H9 (cell line): ENCODE data around the gene FAF1. TPM values are rescaled to one million over a fixed set of nuclear protein-coding genes. Genes with fewer than 3 reads are reported as not detected.

Source experiments
- DNase-seq: peaks from one replicate; pipeline ENCODE4 v3.0.0-alpha.2; 2017
- H2AFZ ChIP-seq: one replicate; pipeline ENCODE4 v1.6.1; 2013; ENCODE audit warnings: mild to moderate bottlenecking, low read length, control low read depth, moderate library complexity
- H2AK5ac ChIP-seq: 2 replicates; pipeline ENCODE4 v1.6.1; 2013; ENCODE audit warnings: low read length, control low read depth, mixed read lengths; ENCODE audit not compliant: insufficient read length
- H2BK120ac ChIP-seq: one replicate; pipeline ENCODE4 v1.6.1; 2013; ENCODE audit warnings: low read depth, mild to moderate bottlenecking, low read length, control low read depth, inconsistent platforms; ENCODE audit not compliant: poor library complexity, severe bottlenecking
- H2BK12ac ChIP-seq: 2 replicates; pipeline ENCODE4 v1.6.1; 2013; ENCODE audit warnings: low read length, control low read depth, mixed read lengths, low read depth; ENCODE audit not compliant: insufficient read length
- H2BK15ac ChIP-seq: 2 replicates; pipeline ENCODE4 v1.6.1; 2013; ENCODE audit warnings: low read depth, low read length, control low read depth
- H2BK20ac ChIP-seq: one replicate; pipeline ENCODE4 v1.6.1; 2013; ENCODE audit warnings: low read depth, mild to moderate bottlenecking, low read length, control low read depth, inconsistent platforms; ENCODE audit not compliant: poor library complexity, severe bottlenecking
- H2BK5ac ChIP-seq: 2 replicates; pipeline ENCODE4 v1.6.1; 2013; ENCODE audit warnings: low read length, control low read depth, mixed read lengths; ENCODE audit not compliant: insufficient read length
- H3K14ac ChIP-seq: 2 replicates; pipeline ENCODE4 v1.6.1; 2013; ENCODE audit warnings: low read length, control low read depth; ENCODE audit not compliant: insufficient read depth
- H3K18ac ChIP-seq: 2 replicates; pipeline ENCODE4 v1.6.1; 2013; ENCODE audit warnings: low read depth, mild to moderate bottlenecking, mixed read lengths, low read length, control low read depth; ENCODE audit not compliant: insufficient read length
- H3K23ac ChIP-seq: 2 replicates; pipeline ENCODE4 v1.6.1; 2013; ENCODE audit warnings: low read length, control low read depth, mixed read lengths, low read depth; ENCODE audit not compliant: insufficient read length
- H3K23me2 ChIP-seq: 2 replicates; pipeline ENCODE4 v1.6.1; 2013; ENCODE audit warnings: low read depth, mild to moderate bottlenecking, mixed read lengths, low read length, control low read depth; ENCODE audit not compliant: insufficient read length, poor library complexity, severe bottlenecking
- H3K27ac ChIP-seq: 2 replicates; pipeline ENCODE4 v1.5.1; 2013; ENCODE audit warnings: low read length, control low read depth, mixed read lengths, low read depth; ENCODE audit not compliant: insufficient read length
- H3K27me3 ChIP-seq: 2 replicates; pipeline ENCODE4 v1.6.1; 2013; ENCODE audit warnings: low read length, control low read depth, inconsistent platforms; ENCODE audit not compliant: insufficient read depth
- H3K4ac ChIP-seq: 2 replicates; pipeline ENCODE4 v1.6.1; 2013; ENCODE audit warnings: low read depth, mild to moderate bottlenecking, control low read depth, inconsistent platforms, low read length, moderate library complexity
- H3K4me1 ChIP-seq: 2 replicates; pipeline ENCODE4 v1.6.1; 2013; ENCODE audit warnings: low read length, control low read depth, inconsistent platforms; ENCODE audit not compliant: insufficient read depth
- H3K4me2 ChIP-seq: 2 replicates; pipeline ENCODE4 v1.6.1; 2013; ENCODE audit warnings: low read length, control low read depth, mixed read lengths; ENCODE audit not compliant: insufficient read length, insufficient read depth
- H3K56ac ChIP-seq: 2 replicates; pipeline ENCODE4 v1.6.1; 2013; ENCODE audit warnings: low read depth, mild to moderate bottlenecking, mixed read lengths, low read length, control low read depth; ENCODE audit not compliant: insufficient read length
- H3K79me1 ChIP-seq: 2 replicates; pipeline ENCODE4 v1.6.1; 2013; ENCODE audit warnings: low read depth, mild to moderate bottlenecking, moderate library complexity, low read length, control low read depth, inconsistent platforms; ENCODE audit not compliant: insufficient read depth, poor library complexity, severe bottlenecking
- H3K79me2 ChIP-seq: 2 replicates; pipeline ENCODE4 v1.6.1; 2013; ENCODE audit warnings: low read length, control low read depth, inconsistent platforms; ENCODE audit not compliant: insufficient read depth
- H3K9ac ChIP-seq: 2 replicates; pipeline ENCODE4 v1.6.1; 2013; ENCODE audit warnings: low read length, control low read depth, mixed read lengths; ENCODE audit not compliant: insufficient read length; ENCODE audit errors: extremely low read depth
- H3K9me3 ChIP-seq: one replicate; pipeline ENCODE4 v1.6.1; 2013; ENCODE audit warnings: low read depth, low read length, inconsistent platforms; ENCODE audit not compliant: control insufficient read depth
- H3T11ph ChIP-seq: one replicate; pipeline ENCODE4 v1.6.1; 2013; ENCODE audit warnings: mild to moderate bottlenecking, low read length, control low read depth, inconsistent platforms
- H4K20me1 ChIP-seq: one replicate; pipeline ENCODE4 v1.6.1; 2013; ENCODE audit not compliant: control insufficient read depth, insufficient read length, insufficient read depth
- H4K5ac ChIP-seq: 2 replicates; pipeline ENCODE4 v1.6.1; 2013; ENCODE audit warnings: low read depth, mild to moderate bottlenecking, mixed read lengths, low read length, control low read depth; ENCODE audit not compliant: insufficient read length
- H4K8ac ChIP-seq: replicated peaks from 2 replicates; pipeline ENCODE4 v1.6.1; 2013; ENCODE audit warnings: low read length, control low read depth, mixed read lengths, low read depth; ENCODE audit not compliant: insufficient read length
- H4K91ac ChIP-seq: 2 replicates; pipeline ENCODE4 v1.6.1; 2013; ENCODE audit warnings: low read depth, mild to moderate bottlenecking, moderate library complexity, mixed read lengths, low read length, control low read depth; ENCODE audit not compliant: insufficient read length
- H3K27ac Mint-ChIP-seq, 3 experiments: 2 replicates in 2 of 3; 3 replicates in 1 of 3; pipeline ENCODE4 v1.8.0; 2020 to 2021; ENCODE audit warnings: mixed read lengths in 3 of 3, mild to moderate bottlenecking in 1 of 3, moderate library complexity in 1 of 3
- H3K27me3 Mint-ChIP-seq: 2 replicates; pipeline ENCODE4 v1.8.0; 2021; ENCODE audit warnings: low read depth, mild to moderate bottlenecking, moderate library complexity, mixed read lengths
- H3K36me3 Mint-ChIP-seq, 3 experiments: 2 replicates in 2 of 3; 3 replicates in 1 of 3; pipeline ENCODE4 v1.8.0; 2020 to 2021; ENCODE audit warnings: low read depth in 3 of 3, mixed read lengths in 3 of 3; ENCODE audit not compliant: insufficient read depth in 1 of 3
- H3K4me1 Mint-ChIP-seq, 2 experiments: 2 replicates each; pipeline ENCODE4 v1.8.0; 2020; ENCODE audit warnings: mixed read lengths in 2 of 2
- H3K4me3 Mint-ChIP-seq, 2 experiments: 2 replicates in 1 of 2; 3 replicates in 1 of 2; pipeline ENCODE4 v1.8.0; 2020 to 2021; ENCODE audit warnings: mild to moderate bottlenecking in 2 of 2, mixed read lengths in 2 of 2, moderate library complexity in 1 of 2
- H3K9me3 Mint-ChIP-seq, 2 experiments: 2 replicates in 1 of 2; 3 replicates in 1 of 2; pipeline ENCODE4 v1.8.0; 2020; ENCODE audit warnings: mild to moderate bottlenecking in 2 of 2, mixed read lengths in 2 of 2, moderate library complexity in 1 of 2
- WGBS: extraction: QIAGEN DNeasy Blood & Tissue Kit; methylation state at CpG from one replicate; pipeline ENCODE4 v1.1.7; 2013; ENCODE audit warnings: missing lambda C conversion rate, low lambda C conversion rate, mixed read lengths; ENCODE audit not compliant: insufficient read length; ENCODE audit errors: extremely low coverage; 5-methylcytosine and 5-hydroxymethylcytosine counted together
- total RNA-seq: library from RNA; stranded (reverse); gene quantifications from 2 replicates; pipeline ENCODE4 v1.2.1, GENCODE V29; 2021
- TF ChIP-seq, protein P1 (sequence below): fragments of 200-600 bp; sonication (generic); conservative IDR thresholded peaks from 3 replicates; pipeline ENCODE4 v1.8.0; 2021; ENCODE audit warnings: antibody characterized with exemption, mild to moderate bottlenecking

FAF1 gene
- total RNA-seq, 1 experiment from 2014 or later, result 60.8 TPM

DNA sequence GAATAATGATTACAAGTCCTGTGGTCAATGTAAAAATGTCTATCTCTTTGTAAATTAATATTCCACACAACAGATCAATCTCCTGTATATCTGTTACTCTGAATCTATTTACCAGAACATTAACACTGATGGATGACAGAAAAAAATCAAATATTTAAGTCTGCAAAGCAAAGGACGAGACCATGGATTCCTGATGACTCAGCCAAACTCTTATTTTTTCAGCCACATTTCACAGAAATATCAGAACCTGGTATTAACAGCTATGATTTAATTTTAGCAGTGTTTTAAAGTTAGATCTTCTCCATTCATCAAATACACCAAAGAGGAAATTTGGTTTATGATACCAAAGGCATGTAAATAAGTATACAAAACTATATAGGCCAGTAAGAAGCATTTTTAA lies 46.1 kb downstream of the FAF1 start:
- no peaks in the 10 kb centered on the region; the same call in 1 of the 2 replicates for H3K79me2 ChIP-seq
- H2AFZ ChIP-seq, result no peak overlapping the region
- H3K23me2 ChIP-seq, result no peaks in the 10 kb centered on the region
- Mint-ChIP-seq H3K4me3 (no peak overlapping the region), H3K27ac (no peak overlapping the region), H3K9me3 (peaks cover 0 to 2% of the 10 kb centered on the region in 2 experiments; a peak in 3 of 5 replicates), H3K4me1 (peaks cover 10% of the 10 kb centered on the region in 2 experiments), H3K36me3 (peaks cover 0 to 11% (median 10%) of the 10 kb centered on the region in 3 experiments; a peak in 2 of 7 replicates), H3K27me3 (no peaks in the 10 kb centered on the region)
- H3K4me1 ChIP-seq, result no peaks in the 10 kb centered on the region
- no CpG with 5 or more reads among the region's 1 CpG for WGBS
- no peak overlapping the region for H3K56ac ChIP-seq
- H2AK5ac ChIP-seq, result no peak overlapping the region
- no peaks in the 10 kb centered on the region for H4K20me1 ChIP-seq
- H3K23ac ChIP-seq, result no peak overlapping the region
- no peaks in the 10 kb centered on the region for H3K27me3 ChIP-seq
- H3T11ph ChIP-seq, result no peak overlapping the region
- TF ChIP-seq, protein P1, sequence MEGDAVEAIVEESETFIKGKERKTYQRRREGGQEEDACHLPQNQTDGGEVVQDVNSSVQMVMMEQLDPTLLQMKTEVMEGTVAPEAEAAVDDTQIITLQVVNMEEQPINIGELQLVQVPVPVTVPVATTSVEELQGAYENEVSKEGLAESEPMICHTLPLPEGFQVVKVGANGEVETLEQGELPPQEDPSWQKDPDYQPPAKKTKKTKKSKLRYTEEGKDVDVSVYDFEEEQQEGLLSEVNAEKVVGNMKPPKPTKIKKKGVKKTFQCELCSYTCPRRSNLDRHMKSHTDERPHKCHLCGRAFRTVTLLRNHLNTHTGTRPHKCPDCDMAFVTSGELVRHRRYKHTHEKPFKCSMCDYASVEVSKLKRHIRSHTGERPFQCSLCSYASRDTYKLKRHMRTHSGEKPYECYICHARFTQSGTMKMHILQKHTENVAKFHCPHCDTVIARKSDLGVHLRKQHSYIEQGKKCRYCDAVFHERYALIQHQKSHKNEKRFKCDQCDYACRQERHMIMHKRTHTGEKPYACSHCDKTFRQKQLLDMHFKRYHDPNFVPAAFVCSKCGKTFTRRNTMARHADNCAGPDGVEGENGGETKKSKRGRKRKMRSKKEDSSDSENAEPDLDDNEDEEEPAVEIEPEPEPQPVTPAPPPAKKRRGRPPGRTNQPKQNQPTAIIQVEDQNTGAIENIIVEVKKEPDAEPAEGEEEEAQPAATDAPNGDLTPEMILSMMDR, result no peak
- H4K5ac ChIP-seq, result no peak overlapping the region
- H3K4me2 ChIP-seq, result no peak overlapping the region
- no peak overlapping the region for H2BK15ac ChIP-seq
- no peak overlapping the region for H3K27ac ChIP-seq
- no peak overlapping the region for H2BK20ac ChIP-seq
- no peak for DNase-seq
- H2BK5ac ChIP-seq, result no peak overlapping the region
- no peak overlapping the region for H3K14ac ChIP-seq
- no peaks in the 10 kb centered on the region for H3K9me3 ChIP-seq
- H2BK12ac ChIP-seq, result no peak overlapping the region
- H4K8ac ChIP-seq, result no peak overlapping the region
- H3K18ac ChIP-seq, result no peak overlapping the region
- no peak overlapping the region for H3K4ac ChIP-seq
- no peak overlapping the region for H3K9ac ChIP-seq
- H3K79me1 ChIP-seq, result no peaks in the 10 kb centered on the region
- H2BK120ac ChIP-seq, result no peak overlapping the region
- no peak overlapping the region for H4K91ac ChIP-seq
